Urinary bladder (tissue), 4 donors: ENCODE measurements around the gene ASTN1. TPM values are rescaled to one million over a fixed set of nuclear protein-coding genes. Genes with fewer than 3 reads are reported as not detected.

Experiments
- DNase-seq: peaks from one replicate; pipeline ENCODE4 v3.0.0-alpha.2; 2015; ENCODE audit errors: extremely low spot score
- H3K27ac ChIP-seq: one replicate; pipeline ENCODE4 v1.5.1; 2013; ENCODE audit warnings: low read depth, mild to moderate bottlenecking, moderate library complexity
- H3K36me3 ChIP-seq: one replicate; pipeline ENCODE4 v1.6.1; 2013; ENCODE audit warnings: mild to moderate bottlenecking, moderate library complexity; ENCODE audit not compliant: insufficient read depth
- H3K4me1 ChIP-seq: one replicate; pipeline ENCODE4 v1.6.1; 2013; ENCODE audit warnings: mild to moderate bottlenecking, moderate library complexity; ENCODE audit not compliant: insufficient read depth
- H3K4me3 ChIP-seq: one replicate; pipeline ENCODE4 v1.5.1; 2013; ENCODE audit warnings: low read depth, low read length
- WGBS: extraction: QIAGEN DNeasy Blood & Tissue Kit; methylation state at CpG from one replicate; pipeline ENCODE4 v1.1.7; 2013; 5-methylcytosine and 5-hydroxymethylcytosine counted together
- polyA plus RNA-seq: library from polyadenylated mRNA; stranded (reverse); fragments of 200-250 nt; gene quantifications from one replicate; pipeline ENCODE4 v1.2.3, GENCODE V29; 2013
- total RNA-seq: library from RNA; depleted of rRNA; stranded (reverse); fragments of >200 nt; gene quantifications from one replicate; pipeline ENCODE4 v1.2.3, GENCODE V29; 2014
- donor health status: healthy with polysubstance abuse.
- donor health status: healthy.

ASTN1 gene
- total and polyA plus RNA-seq, 2 donors: 0.23 to 6.3 TPM

DNA sequence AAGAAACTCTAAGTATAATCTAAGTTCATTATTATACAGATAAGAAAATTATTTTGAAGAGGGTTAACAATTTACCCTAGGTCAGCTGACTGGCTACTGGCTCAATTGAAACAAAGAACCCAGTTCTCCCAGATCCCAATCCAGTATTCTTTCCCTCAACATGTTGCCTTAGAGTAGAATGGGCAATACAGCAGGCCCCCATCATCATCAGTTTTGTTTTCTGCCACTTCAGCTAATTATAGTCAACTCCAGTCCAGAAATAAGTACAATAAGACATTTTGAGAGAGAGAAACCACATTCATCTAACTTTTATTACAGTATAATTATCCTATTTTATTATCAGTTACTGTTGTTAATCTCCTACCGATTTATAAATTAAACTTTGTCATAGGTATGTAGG is 241.2 kb downstream of the ASTN1 start:
- no peak for DNase-seq
- H3K27ac ChIP-seq: no peak overlapping the region
- no peaks in the 10 kb centered on the region for H3K4me1 ChIP-seq
- 86% methylated on average over 1 of the region's 1 CpG for WGBS
- no peak overlapping the region for H3K4me3 ChIP-seq
- no peaks in the 10 kb centered on the region for H3K36me3 ChIP-seq

- no peak overlapping the region for H3K4me3 ChIP-seq
- no peak for DNase-seq
- H3K4me1 ChIP-seq: no peaks in the 10 kb centered on the region
- 80% methylated on average over 8 of the region's 8 CpGs for WGBS
- no peaks in the 10 kb centered on the region for H3K36me3 ChIP-seq
- H3K27ac ChIP-seq: no peak overlapping the region
Measured at GRCh38 chr1:176919386-176920378, 244.8 kb downstream of the ASTN1 start.

GRCh38 chr1:176905648-176906047 is 258.9 kb downstream of the ASTN1 start:
- no peak for DNase-seq
- H3K4me3 ChIP-seq: no peak overlapping the region
- no peaks in the 10 kb centered on the region for H3K4me1 ChIP-seq
- WGBS: 91% methylated on average over 7 of the region's 7 CpGs
- no peak overlapping the region for H3K27ac ChIP-seq
- H3K36me3 ChIP-seq: no peaks in the 10 kb centered on the region

GRCh38 chr1:176904057-176904751 is 260.3 kb downstream of the ASTN1 start:
- H3K36me3 ChIP-seq: no peaks in the 10 kb centered on the region
- H3K4me3 ChIP-seq: no peak overlapping the region
- H3K27ac ChIP-seq: no peak overlapping the region
- WGBS: 18% methylated on average over 19 of the region's 19 CpGs
- H3K4me1 ChIP-seq: no peaks in the 10 kb centered on the region
- DNase-seq: no peak

- no peak for DNase-seq
- 46% methylated on average over 4 of the region's 4 CpGs for WGBS
- Histone ChIP-seq H3K4me3 (no peak overlapping the region), H3K36me3 (no peaks in the 10 kb centered on the region), H3K4me1 (no peaks in the 10 kb centered on the region), H3K27ac (no peak overlapping the region)
Measured at GRCh38 chr1:176903474-176903873, 261.0 kb downstream of the ASTN1 start.

DNA sequence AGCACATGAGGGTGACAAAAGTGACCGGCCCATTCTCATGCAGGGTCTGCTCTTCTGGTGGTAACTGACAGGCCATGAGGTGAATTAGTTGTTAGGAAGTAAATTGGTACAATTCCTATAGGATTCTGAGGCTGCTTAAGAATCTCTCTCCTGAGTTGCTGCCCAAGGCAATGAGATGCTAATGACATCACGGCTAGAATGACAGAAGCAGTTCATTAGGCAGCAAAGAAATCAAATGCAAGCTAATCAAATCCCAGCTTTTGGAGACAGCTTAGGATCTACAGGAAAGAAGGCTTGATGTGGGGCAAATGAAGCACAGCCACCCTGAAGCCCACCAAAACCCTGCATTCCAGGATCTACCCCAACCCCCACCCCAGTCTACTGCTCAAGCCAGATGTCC is 265.2 kb downstream of the ASTN1 start:
- Histone ChIP-seq H3K36me3 (no peaks in the 10 kb centered on the region), H3K4me3 (no peak overlapping the region), H3K27ac (no peak overlapping the region), H3K4me1 (no peaks in the 10 kb centered on the region)
- 90% methylated on average over 2 of the region's 2 CpGs for WGBS
- DNase-seq: no peak

DNA sequence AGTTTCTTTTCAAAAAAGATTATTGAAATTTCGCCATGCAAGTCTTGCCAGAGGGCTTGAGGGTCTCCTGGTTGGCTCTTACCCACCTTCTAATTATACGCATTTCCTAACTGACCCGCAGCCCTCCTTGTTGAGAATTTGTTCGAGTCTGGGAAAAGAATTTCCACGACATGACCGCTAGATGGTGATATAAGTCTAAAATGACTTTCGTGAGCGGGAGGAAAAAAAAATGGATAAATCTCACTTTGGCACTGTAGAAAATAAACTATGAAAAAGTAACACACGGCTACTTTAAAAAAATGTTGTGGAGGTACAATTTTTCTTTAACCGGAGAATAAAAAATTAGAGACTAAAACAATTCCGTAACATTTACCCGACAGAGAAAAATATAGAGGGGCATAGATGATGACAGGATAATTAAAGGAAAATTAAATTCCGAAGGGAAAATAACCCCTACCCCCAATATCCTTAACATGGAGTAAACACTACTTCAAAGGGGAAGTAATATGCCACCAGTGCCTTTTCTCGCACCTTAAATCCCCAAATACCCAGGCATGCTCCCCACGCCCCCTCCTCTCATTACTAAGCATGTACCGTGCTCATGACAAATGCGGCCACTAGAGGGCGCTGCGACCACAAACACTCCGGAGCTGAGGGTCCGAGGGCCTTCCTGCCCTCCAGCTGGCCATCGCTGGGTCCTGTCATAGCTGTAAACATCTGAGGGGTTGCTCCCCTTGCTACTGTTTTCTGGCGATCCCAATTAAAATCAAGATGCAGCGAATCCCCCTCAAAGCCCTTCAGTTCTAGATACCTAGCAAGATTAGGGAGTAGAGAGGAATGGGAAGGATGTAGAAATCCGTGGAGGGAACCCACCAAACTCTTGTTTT is 266.9 kb downstream of the ASTN1 start:
- WGBS: 4% methylated on average over 25 of the region's 25 CpGs
- H3K4me3 ChIP-seq: no peak overlapping the region
- peak; percentile 49 for DNase-seq

GRCh38 chr1:176896216-176896615 is 268.3 kb downstream of the ASTN1 start:
- no peak for DNase-seq
- H3K36me3 ChIP-seq: no peaks in the 10 kb centered on the region
- H3K4me3 ChIP-seq: no peak overlapping the region
- no peak overlapping the region for H3K27ac ChIP-seq
- 74% methylated on average over 10 of the region's 10 CpGs for WGBS
- H3K4me1 ChIP-seq: no peaks in the 10 kb centered on the region

More for the DNA sequence above, 266.9 kb downstream of the ASTN1 start:
- H3K36me3 ChIP-seq: no peaks in the 10 kb centered on the region
- no peak overlapping the region for H3K27ac ChIP-seq
- H3K4me1 ChIP-seq: no peaks in the 10 kb centered on the region

DNA sequence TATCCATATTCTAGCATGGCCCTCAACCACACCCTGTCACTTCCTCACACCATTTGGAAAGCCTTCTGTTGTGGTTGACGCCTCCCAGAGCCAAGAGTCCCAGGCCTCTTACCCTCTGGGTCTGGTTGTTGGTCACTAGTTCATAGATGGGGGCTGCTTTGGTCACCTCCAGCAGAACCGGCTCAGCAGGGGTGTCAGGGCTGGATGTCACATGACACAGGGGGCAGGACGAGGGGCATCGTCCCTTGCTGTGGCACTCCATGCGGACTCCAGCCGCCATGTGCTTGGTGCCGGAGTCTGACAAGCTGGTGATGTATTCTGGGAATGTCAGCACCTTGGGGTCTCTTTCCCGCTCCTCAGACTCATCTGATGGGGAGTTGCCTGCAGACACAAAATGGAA is 270.1 kb downstream of the ASTN1 start:
- Histone ChIP-seq H3K27ac (no peak overlapping the region), H3K4me1 (no peaks in the 10 kb centered on the region), H3K36me3 (no peaks in the 10 kb centered on the region), H3K4me3 (no peak overlapping the region)
- DNase-seq: no peak
- 90% methylated on average over 8 of the region's 8 CpGs for WGBS

GRCh38 chr1:176893625-176894352 is 270.7 kb downstream of the ASTN1 start:
- no peaks in the 10 kb centered on the region for H3K4me1 ChIP-seq
- WGBS: 68% methylated on average over 7 of the region's 7 CpGs
- no peak overlapping the region for H3K4me3 ChIP-seq
- H3K36me3 ChIP-seq: no peaks in the 10 kb centered on the region
- no peak overlapping the region for H3K27ac ChIP-seq
- no peak for DNase-seq

- no peak overlapping the region for H3K27ac ChIP-seq
Measured at GRCh38 chr1:176888471-176889032, 276.0 kb downstream of the ASTN1 start.

DNA sequence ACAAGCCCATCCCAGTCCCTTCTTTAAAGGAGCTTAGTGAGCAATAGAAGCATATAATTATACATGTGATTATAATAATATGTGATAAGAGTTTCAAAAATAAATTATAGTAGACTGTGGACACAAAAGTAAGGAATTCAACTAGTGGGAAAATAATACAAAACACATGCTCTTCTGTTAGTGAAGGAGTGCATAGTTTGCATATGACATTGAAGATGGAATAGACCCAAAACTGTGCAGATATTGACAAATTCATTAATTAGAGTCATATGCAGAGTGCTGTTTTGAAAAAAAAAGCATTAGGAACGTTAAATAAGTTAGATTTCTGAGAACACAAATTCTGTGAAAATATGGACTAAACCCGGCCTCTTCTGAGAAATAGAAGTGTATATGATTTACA is 278.8 kb downstream of the ASTN1 start:
- H3K27ac ChIP-seq: no peak overlapping the region
- H3K4me3 ChIP-seq: no peak overlapping the region
- DNase-seq: no peak
- no peaks in the 10 kb centered on the region for H3K4me1 ChIP-seq
- WGBS: 72% methylated on average over 2 of the region's 2 CpGs
- H3K36me3 ChIP-seq: no peaks in the 10 kb centered on the region

More at GRCh38 chr1:176888471-176889032, 276.0 kb downstream of the ASTN1 start:
- DNase-seq: no peak
- Histone ChIP-seq H3K4me3 (no peak overlapping the region), H3K36me3 (no peaks in the 10 kb centered on the region), H3K4me1 (no peaks in the 10 kb centered on the region)
- 92% methylated on average over 3 of the region's 3 CpGs for WGBS
